ENCODE results near the gene EFTUD2.

The EFTUD2 gene

DNA sequence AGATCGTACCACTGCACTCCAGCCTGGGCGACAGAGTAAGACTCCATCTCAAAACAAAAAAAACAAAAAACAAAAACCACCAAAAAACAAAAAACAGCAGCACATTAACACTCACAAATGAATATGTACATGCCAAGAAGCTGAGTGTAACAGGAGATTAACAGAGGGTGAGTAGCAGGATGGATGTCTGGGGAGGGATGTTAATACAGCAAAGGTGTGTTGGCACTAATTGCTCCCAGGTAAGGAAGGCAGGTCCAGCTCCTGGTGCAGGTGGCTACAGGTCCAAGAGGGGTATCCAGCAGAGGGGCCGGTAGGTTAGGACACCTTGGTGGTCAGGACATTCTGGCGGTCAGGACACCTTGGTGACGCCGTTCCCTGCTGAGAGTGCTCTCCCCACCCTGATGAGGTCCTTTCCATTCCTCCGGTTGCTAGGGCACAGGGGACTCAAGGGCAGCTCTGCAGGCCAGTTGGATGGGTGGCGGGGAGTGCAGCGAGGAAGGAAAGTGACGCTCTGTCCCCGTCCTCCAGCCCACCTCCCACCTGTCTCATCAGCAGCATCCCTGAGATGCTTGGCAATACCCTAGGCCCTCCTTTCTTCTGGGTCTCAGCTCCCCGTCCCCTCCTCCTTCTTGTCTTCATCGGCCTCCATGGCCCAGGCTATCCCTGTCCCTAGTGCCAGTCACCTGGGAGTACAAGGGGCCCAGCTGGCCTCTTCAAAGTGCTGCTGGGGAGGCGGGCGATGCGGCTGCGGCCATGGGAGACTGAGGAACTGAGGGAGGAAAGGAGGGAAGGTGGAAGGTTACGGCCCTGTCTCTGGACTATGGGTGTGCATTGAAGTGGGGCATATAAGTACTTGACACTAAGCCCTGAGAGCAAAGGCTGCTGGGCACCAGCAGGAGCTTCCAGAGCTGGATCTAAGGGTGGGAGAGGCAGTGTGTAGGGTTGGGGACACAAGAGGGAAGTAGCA is 26.8 kb upstream of the EFTUD2 start:
- DNase-seq (ENCODE audit: low read depth), result no peak

DNA sequence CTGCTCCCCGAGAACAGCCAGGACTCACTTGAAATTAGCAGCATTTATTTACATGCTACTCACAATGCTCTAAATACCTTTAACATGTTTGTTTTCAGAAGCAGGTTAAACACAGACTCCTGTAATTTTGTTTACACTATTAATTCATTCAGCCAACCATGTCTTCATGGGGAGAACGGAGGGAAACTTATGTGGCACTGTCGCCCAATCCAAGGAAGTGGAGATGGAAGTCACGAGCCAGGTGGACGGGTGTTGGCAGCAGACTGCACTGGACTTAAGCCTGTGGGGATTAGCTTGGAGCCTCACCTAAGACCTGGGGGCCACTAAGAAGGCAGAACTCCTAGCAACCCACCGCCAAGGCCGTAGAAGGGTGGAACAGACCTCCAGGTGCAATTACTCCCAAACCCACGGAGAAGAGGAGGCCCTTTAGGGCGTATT is 24.9 kb upstream of the EFTUD2 start:
- no peak for DNase-seq (ENCODE audit: low read depth)

GRCh38 chr17:44922746-44923470 is 23.7 kb upstream of the EFTUD2 start:
- no peak for DNase-seq (ENCODE audit: low read depth)

DNA sequence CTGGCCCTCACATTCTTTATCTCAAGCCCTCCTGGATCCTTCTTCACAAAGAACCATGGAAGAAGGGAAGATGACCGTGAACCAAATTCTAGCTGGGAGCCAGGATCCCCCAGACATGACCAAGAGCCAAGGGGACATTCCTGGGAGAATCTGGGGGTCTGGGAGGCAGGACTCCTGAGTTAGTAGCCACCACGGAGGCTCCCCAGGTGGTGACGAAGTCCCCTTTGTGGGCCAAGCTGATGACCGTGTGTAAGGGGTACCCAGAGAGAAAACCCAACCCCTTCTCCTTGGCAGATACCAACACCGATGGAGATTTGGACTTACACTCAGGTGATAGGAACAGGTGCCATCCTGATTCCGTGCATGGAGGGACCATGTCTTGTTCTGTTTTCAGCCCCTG is 22.9 kb upstream of the EFTUD2 start:
- no peak for DNase-seq (ENCODE audit: low read depth)

GRCh38 chr17:44921122-44921882 is 22.1 kb upstream of the EFTUD2 start:
- no peak for DNase-seq (ENCODE audit: low read depth)

DNA sequence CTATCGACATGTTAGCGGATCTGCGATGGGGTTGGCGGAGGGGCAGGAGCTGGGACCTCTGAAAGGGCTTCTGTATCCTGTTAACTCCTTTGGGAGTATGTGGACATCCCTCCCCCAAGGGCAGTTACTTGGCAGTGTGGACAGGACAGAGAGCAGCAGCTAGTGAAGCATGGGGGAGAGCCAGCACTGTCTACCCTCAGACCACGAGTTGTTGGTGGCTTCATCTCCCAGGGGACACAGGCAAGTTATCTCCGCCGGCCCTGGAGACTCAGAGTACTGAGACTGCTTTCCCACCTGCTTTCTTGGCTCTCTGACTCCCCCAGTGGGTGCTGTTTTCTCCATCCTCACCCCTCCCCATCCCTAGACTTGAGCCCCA is 21.3 kb upstream of the EFTUD2 start:
- DNase-seq (ENCODE audit: low read depth), result no peak

DNA sequence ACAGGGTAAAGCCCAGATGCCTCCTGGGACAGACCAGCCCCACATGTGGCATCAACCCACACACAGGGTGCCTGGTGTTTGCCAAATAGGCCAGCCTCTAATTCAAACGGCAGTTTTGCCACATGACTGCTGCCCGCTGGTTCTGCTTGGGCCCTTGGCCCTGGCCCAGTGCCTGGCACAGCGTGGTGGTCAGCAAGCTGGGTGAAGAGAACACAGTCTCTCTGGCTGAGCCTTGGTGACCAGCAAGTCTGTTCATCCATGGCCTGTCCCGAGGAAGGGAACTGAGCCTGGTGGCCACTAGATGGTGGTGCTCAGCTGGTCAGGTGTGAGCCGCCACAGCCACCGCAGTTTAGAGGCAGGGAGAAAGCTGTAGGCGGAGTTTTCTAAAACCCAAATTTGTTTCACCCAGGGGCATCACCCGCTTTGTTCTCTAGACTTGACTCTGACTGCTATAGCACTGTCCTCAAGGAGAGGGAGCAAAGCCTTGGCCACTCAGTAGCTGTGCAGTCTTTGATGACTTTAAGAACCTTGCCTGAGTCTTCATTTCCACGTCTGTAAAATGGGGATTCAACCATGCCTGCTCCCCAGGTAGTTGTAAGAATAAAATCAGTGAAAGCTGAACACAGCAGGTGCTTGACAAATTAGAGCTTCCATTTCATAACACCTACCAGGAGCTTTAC is 20.8 kb upstream of the EFTUD2 start:
- DNase-seq (ENCODE audit: low read depth), result no peak

- DNase-seq (ENCODE audit: low read depth), result no peak
These were observed 20.2 kb upstream of the EFTUD2 start for GRCh38 chr17:44919411-44919810.

GRCh38 chr17:44918006-44918405 is 18.8 kb upstream of the EFTUD2 start:
- no peak for DNase-seq (ENCODE audit: low read depth)

GRCh38 chr17:44917456-44917855 is 18.2 kb upstream of the EFTUD2 start:
- DNase-seq (ENCODE audit: low read depth), result no peak

GRCh38 chr17:44916781-44917241 is 17.6 kb upstream of the EFTUD2 start:
- DNase-seq (ENCODE audit: low read depth), result no peak

DNA sequence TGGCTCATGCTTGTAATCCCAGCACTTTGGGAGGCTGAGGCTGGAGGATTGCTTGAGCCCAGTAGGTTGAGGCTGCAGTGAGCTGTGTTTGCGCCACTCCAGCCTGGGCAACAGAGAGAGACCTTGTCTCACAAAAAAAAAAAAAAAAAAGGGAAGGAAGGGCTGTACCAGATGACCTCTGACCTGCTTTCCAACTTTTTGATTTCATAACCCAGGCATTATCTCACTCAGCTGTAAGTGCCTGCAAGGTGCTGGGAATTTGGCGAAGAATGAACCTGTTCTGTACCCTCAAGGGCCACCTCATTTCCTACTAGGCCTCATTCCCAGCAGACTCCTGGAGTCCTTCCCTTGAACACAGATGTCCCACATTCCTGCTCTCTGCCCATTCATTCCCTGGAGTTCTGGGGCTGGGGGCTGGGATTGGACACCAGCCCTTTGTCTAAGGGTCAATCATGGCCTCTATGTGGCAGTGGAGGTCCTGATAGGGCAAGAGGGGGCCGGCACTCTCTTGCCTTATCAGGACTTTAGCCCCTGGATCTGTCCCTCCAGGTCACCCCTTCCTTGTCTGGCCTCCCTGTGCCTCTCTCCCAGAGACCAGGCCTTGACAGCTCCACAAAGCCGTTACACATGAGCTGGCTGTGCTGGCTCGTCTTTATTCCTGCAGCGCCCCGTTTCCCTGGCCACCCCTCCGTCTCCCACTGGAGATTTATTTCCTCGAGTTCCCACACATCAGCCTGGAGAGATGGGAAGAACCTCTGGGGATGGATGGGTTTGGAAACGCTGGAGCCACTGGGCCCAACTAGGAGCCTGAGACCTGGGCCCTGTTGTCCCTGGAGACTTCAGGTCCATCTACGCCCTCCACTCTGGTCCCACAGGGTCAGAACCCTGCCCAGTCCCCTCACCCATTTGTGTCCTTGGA is 16.9 kb upstream of the EFTUD2 start:
- DNase-seq (ENCODE audit: low read depth), result no peak

DNA sequence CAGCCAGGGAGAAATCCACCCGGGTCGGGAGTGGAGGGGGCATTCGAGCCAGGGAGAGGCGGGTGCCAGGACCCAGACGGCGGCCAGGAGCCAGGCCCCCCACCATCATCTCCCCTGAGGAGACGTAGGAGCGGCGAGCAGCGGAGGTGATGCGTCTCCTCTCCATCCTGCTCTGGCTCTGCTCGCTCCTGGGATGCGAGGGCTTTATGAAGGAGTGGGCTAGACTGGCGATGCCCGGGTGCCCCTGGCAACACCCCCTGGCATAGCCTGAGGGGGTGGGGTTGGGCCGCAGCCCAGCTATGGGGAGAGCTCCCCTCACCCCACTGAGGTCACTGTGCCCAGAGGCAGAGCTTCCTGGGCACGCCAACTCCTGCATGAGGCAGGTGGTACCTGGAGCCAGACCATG is 16.1 kb upstream of the EFTUD2 start, which contains the start of gene GFAP:
TSS of gene GFAP (minus strand) at position 180 of the 406 bp plus-strand sequence. CDS start at position 166, 14 bp downstream.
- no peak for DNase-seq (ENCODE audit: low read depth)

GRCh38 chr17:44914698-44915271 is 15.5 kb upstream of the EFTUD2 start:
- DNase-seq (ENCODE audit: low read depth), result no peak

DNA sequence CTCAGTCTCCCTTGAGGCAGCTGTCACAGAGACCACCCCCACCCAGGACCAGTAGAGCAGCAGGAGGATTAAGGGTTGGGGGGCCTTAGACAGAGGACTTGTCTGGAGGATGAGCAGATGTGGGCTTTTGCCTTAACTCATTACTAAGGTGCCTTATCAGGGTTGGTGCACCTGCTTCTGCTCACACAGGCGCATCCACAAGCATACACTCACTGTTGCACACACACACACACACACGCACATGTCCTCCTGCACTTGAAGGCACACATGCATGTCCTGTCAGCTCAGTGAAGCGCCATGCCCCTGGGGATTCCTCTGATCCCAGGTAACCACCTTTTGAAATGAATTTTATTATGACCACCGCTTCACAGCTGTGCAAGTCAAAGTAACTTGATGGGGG is 14.9 kb upstream of the EFTUD2 start:
- DNase-seq (ENCODE audit: low read depth), result no peak

DNA sequence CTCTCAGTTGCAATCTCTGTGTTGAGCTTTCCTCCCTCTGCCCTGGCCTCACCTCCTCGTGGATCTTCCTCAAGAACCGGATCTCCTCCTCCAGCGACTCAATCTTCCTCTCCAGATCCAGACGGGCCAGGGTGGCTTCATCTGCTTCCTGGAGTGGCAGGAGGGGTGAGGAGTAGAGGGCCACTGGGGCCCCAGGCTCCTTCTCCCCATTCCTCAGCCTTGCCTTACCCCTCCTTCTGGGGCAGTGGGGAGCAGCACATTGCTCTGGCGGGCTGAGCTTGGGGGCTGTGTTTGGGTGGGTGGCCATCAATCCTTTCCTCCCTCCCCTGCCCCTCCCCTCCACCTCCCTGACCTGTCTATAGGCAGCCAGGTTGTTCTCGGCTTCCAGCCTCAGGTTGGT is 14.4 kb upstream of the EFTUD2 start:
- DNase-seq (ENCODE audit: low read depth), result no peak

GRCh38 chr17:44912763-44913544 is 13.7 kb upstream of the EFTUD2 start:
- DNase-seq (ENCODE audit: low read depth), result no peak

- DNase-seq (ENCODE audit: low read depth), result no peak
These were observed 12.1 kb upstream of the EFTUD2 start for GRCh38 chr17:44911133-44912001.
